GF-D8 (cell line): ENCODE data around the gene OR4F15.

ENCODE experiments used
- DNase-seq: peaks from one replicate; lab custom pipeline; 2025; lab: John Stamatoyannopoulos, UW

OR4F15 gene

GRCh38 chr15:101804375-101804774, 7.6 kb upstream of the OR4F15 start:
- DNase-seq = no peak

- no peak for DNase-seq
Measured at GRCh38 chr15:101804941-101805340, 7.1 kb upstream of the OR4F15 start.

- no peak for DNase-seq
Measured at GRCh38 chr15:101805605-101806345, 6.2 kb upstream of the OR4F15 start.

- no peak for DNase-seq
Measured at GRCh38 chr15:101807345-101807945, 4.6 kb upstream of the OR4F15 start.

GRCh38 chr15:101808201-101808600, 3.8 kb upstream of the OR4F15 start:
- no peak for DNase-seq

- no peak for DNase-seq
Measured at GRCh38 chr15:101810456-101810855, 1.5 kb upstream of the OR4F15 start.

- DNase-seq = no peak
Measured at GRCh38 chr15:101810876-101811275, 1.1 kb upstream of the OR4F15 start.

GRCh38 chr15:101813803-101814534, 2.0 kb downstream of the OR4F15 start:
- no peak for DNase-seq

- no peak for DNase-seq
Measured at GRCh38 chr15:101820781-101821180, 8.8 kb downstream of the OR4F15 start.

GRCh38 chr15:101827257-101827656, 15.3 kb downstream of the OR4F15 start:
- DNase-seq = no peak

GRCh38 chr15:101828774-101829173, 16.8 kb downstream of the OR4F15 start:
- DNase-seq = no peak

GRCh38 chr15:101841656-101842055, 29.7 kb downstream of the OR4F15 start:
- DNase-seq = no peak

GRCh38 chr15:101844916-101845315, 32.9 kb downstream of the OR4F15 start:
- DNase-seq = no peak

- no peak for DNase-seq
Measured at GRCh38 chr15:101852356-101852755, 40.4 kb downstream of the OR4F15 start.
